HG03521 (cell line): ENCODE measurements around the gene MMP24.

Experiments used
- ATAC-seq: cut with Tn5 transposase; IDR thresholded peaks from one replicate; pipeline ENCODE4 v1.9.1; 2021; ENCODE audit warnings: mild to moderate bottlenecking, moderate library complexity; ENCODE audit not compliant: unreplicated experiment

The MMP24 gene

DNA sequence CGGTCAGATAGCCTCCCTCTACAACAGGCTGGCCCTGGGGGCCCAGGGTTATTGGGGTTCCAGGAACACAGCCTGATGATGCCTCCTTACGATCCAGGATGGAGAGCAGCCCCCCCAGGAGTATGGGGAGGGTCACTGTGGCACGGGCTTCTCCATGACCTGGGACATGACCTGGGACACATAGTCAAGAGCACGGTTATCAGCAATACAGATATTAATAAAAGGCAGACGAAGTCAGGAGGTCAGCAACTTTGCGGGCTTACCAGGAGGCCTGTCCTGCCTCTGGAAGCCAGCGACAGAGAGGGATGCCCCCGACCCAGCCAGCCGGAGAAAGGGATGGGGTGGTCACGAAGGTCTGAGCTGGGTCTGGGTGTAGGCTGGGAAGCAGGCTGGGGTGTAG, 50.6 kb downstream of the MMP24 start:
- no peak for ATAC-seq

DNA sequence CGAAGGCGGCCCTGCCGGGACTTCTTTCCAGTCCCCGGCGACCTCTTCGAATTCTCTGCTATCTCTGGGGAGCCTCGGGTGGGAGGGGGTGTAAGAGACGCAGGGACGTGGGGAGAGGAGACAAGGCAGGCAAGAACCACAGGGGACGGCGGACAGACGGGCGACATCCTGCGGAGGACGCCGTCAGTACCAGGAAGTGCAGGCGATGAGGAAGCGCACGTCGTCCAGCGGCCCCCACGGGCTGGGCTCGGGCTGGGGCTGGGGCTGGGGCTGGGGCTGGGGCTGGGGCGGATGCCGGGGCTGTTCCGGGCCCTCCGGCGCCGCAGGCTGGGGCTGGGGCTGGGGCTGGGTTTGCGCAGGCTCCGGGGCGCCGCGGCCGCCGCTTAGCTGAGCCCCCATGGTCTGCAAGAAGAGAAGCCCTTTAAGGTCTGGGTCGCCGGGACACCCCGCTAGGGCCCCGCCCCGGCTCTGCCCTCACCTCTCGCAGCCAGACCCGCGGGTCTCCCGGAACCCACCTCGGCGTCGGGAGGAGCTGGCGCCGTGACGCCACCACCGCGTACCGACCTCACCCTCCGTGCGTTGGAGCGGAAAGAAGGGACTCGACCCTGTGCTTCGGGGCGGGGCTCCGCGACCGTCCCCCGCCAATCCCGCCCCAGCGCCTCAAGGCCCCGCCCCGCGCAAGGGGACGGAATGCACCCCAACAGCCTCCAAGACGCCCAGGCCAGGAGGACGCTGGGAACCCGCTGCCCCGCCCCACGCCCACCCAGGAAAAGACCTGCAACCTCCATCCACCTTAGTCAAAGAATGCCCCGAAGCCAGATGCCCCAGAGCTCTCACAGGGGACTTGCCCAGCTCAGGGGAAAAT, 51.3 kb downstream of the MMP24 start, which contains the start of gene MMP24OS:
TSS of gene MMP24OS (minus strand) at position 592 of the 865 bp plus-strand sequence. CDS start at position 399, 193 bp downstream.
- ATAC-seq: peak; percentile 70

GRCh38 chr20:35279040-35279439, 52.5 kb downstream of the MMP24 start:
- ATAC-seq: no peak

DNA sequence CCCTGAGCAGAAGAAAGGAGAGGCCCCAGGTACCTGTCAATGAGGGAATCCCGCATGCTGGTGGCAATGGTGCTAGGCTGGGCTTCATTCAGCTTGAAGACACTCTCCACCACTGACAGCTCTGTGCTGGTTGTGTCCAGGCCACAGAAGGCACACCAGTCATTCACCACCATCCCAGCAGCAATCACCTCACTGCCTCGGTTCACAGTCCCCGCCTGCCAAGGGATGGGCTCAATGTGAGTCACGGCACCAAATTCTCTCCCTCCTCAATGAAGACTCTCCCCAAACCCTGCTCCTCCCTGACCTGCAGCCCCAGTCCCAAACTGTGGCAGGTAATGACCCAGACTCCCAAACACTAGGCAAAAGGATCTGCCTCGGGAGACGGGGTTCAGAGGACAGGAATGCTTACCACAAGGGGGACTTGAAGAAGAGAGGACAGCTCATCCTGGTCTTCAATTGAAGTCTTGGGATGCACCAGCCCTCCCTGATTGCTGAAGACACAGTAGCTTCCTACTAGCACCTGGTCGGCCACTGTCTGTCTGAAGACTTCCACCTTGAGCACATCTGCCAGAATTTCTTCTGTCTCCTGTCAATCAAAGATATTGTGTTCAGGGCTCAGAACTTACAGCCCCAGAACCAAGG, 53.2 kb downstream of the MMP24 start:
- no peak for ATAC-seq

GRCh38 chr20:35280523-35280922, 54.0 kb downstream of the MMP24 start:
- ATAC-seq: no peak

- ATAC-seq: no peak
These were observed 55.1 kb downstream of the MMP24 start for GRCh38 chr20:35281506-35282101.

DNA sequence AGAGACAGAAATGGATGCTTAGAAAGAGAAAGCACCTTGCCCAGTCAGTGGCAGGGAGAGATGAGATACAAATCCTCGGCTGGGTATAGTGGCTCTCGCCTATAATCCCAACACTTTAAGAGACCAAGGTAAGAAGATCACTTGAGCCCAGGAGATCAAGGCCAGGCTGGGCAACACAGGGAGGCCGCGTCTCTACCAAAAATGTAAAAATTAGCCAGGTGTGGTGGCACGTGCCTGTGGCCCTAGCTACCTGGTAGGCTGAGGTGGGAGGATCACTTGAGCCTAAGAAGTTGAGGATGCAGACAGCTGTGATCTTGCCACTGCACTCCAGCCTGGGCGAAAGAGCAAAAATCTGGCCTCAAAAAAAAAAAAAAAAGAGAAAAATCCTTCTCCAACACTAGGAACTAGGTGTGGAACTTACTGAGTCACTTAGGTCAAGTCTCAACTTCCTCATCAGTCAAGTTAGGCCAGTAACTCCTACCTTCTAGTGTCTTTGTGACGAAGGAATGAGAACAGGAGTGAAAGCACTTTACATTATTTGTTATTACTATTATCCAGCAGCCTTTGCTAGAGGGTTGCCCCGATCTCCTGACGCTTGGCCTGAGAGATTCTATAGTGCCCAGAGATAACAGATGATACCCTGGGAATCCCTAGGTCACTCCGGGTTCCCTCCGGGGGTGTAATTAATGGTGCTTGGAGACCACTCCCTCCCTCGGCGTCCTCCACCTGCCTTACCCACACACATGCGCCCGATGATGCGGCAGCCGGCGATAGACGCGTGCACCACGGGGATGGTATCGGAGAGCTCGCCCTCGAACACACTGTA, 57.2 kb downstream of the MMP24 start:
- peak; percentile 32 for ATAC-seq

DNA sequence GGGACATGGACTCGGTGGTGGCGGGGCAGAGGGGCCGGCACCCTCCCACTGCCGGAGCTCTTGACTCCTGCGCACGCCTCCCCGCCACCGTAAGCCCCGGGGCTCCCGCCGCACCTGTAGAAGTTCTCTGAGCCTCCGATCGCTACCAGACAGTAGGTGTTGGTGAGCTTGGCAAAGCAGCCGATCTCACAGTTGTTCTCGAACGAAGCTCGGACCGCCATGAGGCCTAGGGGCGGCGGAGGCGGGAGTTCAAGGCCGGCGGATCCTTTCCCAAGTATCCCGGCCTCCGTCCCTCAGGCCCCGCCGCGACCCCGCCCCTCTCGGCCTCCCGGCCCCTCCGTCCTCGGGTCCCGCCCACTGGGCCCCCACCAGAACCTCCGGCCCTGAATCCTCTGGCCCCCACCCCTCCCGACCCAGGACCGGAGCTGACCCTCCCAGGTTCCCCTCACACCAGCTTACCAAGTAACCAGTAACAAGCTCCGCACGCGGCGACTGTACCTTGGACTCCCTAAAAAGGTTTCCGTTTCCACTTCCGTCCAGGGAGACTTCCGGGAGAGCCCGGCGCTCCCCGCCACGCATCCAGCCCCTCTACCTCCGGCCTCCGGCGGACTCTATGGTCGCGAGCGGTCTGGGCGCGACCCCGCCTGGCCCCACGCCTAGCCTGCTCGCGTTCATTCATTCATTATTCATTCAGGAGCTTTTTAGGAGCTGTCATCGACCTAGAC, 57.9 kb downstream of the MMP24 start, which contains the start of gene EIF6:
TSS of gene EIF6 (minus strand) at position 506 of the 725 bp plus-strand sequence. CDS start at position 221, 285 bp downstream.
- peak; percentile 48 for ATAC-seq

GRCh38 chr20:35284992-35285805, 58.7 kb downstream of the MMP24 start:
- ATAC-seq: no peak

GRCh38 chr20:35285806-35286076, 59.3 kb downstream of the MMP24 start:
- no peak for ATAC-seq

DNA sequence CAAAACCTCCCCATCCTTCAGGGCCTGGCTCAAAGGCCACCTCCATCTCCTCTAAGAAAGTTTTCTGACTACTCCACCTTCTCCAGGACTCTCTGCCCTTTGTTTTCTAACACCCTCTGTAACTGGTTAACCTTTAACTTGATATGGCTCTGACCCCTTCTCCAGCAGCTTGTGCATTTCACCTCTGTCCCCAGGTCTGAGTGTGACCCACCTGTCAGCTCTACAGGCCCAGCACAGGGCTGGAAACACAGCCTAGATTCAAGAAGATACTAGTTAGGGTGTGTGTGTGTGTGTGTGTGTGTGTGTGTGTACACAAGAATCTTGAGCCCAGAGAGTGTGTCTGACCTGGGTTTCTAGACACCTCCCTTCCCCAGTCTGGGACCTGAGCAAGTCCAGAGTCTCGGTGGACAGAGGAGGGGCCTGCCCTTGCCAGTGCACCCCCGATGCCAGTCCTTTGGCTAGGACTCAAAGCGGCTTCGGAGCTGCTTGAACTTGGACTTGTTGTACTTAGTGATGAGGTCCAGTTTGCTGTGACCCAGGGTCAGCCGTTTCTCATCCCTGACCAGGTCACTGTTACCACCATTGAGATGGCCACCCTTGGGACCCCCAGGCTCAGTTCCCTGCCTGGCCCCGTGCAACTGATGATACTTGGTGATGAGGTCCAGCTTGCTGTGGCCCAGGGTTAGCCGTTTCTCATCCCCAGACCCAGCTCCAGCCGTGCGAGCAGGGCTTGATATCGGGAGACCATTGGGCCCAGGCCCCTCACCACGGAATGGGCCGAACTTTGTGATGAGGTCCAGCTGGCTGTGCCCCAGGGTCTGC, 59.8 kb downstream of the MMP24 start:
- no peak for ATAC-seq

- no peak for ATAC-seq
These were observed 60.5 kb downstream of the MMP24 start for GRCh38 chr20:35286899-35287508.

GRCh38 chr20:35287509-35288324, 61.2 kb downstream of the MMP24 start:
- no peak for ATAC-seq

- ATAC-seq: no peak
These were observed 62.0 kb downstream of the MMP24 start for GRCh38 chr20:35288325-35289060.

DNA sequence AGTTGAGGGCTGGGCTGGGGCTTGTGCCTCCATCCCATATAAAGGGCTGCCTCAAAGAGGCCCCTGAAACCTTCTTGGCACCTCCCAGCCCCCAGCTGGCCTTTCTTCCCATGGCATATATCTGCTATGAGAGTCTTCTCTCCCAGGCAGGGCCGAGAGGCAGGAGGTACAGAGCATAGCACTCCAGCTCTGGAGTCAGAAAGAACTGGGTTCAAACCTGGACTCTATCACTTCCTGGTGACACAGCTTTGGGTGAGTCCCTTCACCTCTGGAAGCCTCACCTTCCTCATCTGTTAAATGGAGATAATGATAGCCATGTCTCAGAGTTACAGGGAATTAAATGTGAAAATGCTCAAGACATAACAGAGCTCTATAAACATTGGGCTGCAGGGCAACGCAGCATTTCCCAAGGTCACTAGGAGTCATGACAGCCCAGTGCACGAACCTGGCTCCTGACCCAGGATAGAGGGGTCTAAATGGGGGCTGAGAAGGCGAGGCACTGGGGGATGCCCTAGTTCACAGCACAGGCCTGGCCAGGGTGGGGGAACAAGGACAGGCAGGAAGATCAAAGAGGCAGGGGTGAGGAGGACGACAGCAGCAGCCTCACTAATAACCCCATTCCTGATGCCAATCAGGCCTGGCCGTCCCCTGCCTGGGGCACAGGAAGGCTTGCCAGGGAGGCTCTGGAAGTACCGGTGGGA, 63.8 kb downstream of the MMP24 start:
- ATAC-seq: no peak

DNA sequence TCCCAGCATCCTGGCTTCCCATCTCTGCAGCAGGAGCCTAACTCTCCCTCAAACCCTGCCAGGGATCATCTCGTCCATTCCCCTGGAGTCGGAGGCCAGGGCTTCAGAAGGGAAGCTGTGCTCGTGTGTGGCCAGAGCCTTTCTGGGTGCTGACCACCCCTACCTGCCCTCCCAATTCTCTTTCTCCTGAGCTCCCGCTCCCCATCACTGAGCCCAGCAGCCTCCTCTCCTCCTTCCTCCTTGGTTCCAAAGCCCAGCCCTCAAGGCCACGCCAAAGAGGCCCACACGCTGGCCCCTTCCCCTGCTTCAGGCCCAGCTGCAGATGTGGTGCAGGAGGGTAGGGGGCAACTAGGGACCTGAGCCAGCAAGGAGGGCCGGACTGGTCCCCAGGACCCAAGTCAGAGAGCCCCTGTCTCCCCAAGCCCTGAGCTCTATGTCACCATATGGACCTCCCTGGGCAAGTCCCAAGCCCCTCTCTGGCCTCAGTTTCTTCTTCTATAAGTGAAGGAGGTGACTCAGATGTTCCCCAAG, 64.5 kb downstream of the MMP24 start:
- no peak for ATAC-seq
